COLO829 (cell line): ENCODE measurements around the gene TBC1D2.
A peak's percentile ranks its signal among the peaks of the same experiment; 100 is the strongest.

Experiments
- DNase-seq: peaks from one replicate; pipeline ENCODE4 v3.0.0; 2012; ENCODE audit warnings: low spot score

TBC1D2 gene

DNA sequence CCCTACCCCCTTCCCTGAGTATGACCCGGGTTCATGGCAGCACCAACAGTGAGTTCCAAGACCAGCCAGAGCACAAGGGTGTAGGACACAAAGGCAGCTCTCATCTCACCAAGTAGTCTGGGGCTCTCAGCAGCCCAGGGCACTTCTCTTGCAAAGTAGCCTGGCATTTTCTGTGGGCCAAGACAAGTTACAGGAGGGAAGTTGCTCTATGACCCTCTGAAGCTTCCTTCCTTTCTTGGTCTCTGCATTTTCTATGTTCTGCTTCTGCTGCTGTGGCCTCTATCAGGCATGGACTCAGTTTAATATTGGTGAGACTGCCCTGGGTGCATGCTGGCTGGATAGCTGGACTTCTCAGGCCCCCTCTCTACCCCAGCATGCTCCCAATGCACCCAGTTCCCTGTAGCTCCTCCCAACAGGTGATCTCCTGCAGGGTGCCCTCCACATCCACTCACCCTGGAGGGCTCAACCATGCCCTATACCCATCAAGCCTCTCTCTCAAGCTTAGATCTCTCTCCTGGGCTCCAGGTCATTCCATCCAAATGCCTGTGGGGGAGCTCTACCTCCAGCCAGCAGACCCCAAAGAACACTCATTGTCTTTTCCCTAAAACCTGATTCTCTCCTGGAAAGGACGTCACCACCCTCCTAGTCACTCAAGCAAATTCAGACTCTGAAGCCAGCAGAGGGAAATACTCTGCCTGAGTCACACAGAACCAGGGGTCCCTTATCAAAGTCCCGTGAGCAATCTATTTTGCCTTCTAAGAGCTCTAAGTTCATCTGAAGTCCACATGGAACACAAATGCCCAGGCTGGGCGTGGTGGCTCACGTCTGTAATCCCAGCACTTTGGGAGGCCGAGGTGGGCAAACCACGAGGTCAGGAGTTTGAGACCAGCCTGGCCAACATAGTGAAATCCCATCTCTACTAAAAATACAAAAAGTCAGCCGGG, 13.8 kb downstream of the TBC1D2 start:
- no peak for DNase-seq

GRCh38 chr9:98240475-98240874, 15.0 kb downstream of the TBC1D2 start:
- DNase-seq, result no peak

DNA sequence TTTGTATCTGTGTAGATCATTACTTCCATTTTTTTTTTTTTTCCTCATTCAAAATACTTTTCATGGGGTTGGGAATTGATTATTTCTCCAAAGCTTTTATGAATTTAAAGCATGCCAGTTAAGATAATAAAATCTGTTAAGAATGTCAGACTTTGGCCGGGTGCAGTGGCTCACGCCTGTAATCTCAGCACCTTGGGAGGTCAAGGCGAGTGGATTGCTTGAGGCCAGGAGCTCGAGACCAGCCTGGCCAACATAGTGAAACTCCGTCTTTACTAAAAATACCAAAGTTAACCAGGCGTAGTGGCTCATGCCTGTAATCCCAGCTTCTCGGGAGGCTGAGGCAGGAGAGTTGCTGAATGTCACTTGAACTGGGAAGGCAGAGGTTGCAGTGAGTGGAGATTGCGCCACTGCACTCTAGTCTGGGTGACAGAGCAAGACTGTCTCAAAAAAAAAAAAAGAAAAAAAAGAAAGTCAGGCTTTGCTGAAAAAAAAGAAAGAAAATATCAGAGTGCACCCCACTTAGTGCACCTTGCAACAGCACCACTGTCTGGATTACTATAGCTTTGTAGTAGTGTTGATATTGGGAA, 18.5 kb downstream of the TBC1D2 start:
- no peak for DNase-seq

DNA sequence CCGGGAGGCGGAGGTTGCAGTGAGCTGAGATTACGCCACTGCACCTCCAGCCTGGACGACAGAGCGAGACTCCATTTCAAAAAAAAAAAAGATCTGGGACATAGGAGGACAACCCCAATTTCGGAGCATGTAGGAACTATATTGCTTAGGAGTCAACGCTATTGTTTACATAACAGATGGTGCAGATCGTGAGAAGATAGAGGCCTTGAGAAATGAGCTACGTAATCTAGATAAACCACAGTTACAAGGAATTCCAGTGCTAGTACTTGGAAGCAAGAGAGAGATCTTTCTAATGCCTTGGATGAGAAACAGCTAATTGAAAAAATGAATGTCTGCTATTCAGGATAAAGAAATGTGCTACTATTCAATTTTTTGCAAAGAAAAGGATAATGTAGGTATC, 20.3 kb downstream of the TBC1D2 start:
- no peak for DNase-seq

DNA sequence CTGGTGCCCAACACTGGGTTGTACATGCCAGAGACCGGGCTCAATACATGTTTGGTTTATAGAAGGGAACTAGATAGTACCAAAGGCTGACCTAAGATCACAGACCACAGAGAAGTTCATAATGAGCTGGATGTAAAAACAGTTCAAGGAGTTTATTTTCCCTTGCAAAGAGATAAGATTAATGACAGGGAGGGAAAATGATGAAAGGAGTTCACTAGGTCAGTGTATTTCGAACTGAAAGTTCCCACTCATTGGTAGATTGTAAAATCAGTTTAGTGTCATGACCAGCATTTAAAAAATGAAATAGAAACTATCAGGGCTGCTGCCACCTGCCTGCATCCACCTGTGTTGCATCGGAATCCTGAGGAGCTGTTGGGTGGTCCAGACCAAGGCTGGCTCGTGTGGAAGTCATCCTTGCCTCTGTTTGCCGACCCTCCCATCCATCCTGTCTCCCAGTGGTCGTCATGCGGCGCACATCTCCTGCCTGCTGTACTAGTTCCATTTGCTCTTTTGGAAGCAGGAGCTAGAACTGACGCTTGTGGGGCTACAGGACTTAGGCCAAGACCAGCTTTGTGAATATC, 21.1 kb downstream of the TBC1D2 start:
- no peak for DNase-seq

DNA sequence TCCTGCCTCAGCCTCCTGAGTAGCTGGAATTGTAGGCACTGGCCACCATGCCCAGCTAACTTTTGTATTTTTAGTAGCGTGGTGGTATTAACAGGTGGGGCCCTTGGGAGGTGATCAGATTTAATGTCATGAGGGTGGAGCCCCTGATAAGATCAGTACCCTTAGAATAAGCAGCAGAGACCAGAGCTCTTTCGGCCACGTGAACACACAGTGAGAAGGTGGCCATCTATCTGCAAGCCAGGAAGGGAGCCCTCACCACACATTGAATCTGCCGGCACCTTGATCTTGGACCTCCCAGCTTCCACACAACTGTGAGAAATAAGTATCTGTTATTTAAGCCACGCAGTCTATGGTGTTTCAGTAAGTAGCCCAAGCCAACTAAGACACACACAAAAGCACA, 22.5 kb downstream of the TBC1D2 start:
- no peak for DNase-seq

DNA sequence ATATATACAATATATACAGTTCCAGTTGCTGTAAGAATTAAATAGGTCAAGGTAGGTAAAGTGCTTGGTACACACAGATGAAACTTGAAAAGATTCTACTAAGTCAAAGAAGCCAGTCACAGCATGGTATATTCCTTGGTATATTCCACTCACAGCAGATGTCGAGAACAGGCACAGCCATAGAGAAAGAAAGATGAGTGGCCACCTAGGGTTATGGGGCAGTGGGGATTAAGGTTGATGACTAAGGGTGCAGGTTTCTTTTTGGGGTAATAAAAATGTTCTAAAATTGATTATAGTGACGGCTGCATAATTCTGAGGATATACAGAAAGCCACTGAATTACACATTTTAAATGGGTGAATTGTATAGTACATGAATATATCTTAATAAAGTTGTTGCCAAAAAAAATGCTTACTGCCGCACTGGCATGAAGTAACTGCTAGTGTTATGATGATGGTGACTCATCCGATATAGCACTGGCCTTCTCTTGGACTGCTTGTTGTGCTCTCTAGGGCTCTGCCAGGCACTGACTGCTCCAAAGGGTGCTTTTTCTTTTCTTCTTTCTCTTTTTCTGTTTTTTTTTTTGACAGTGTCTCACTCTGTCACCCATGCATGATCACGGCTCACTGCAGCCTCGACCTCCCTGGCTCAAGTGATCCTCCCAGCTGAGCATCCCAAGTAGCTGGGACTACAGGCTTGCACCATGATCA, 23.5 kb downstream of the TBC1D2 start:
- peak; percentile 62 for DNase-seq

DNA sequence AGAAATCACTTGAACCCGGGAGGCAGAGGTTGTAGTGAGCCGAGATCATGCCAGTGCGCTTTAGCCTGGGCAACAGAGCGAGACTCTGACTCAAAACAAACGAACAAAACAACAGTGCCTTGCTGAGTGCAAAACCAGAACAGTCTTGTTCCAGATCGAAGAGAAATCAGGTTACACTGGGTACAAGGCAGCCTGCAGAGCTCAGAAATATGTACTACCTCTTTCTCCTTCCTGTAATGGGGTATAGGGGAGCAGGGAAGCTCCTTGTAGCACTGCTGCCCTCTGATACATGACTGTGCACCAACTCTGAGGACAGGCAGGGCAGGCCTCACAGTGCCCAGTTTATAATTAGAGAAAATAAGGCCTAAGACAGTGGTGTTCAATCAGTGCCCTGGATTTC, 24.7 kb downstream of the TBC1D2 start:
- DNase-seq, result no peak

DNA sequence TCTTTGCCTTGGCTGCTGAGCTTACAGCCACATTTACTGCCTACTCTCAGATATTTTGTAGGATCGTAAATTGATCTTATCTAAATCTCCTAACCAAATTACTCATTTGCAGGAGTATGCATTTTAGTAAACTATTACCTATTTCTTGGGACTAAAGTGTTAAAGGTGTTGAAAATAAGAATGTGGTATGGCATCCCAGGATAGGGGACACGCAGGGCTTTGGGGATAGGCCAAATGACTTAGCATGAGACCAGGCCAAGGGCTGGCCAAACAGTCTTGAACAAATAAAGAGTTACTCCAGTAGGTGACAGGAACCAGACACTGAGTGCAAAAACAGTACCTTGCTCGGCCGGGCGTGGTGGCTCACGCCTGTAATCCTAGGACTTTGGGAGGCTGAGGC, 25.1 kb downstream of the TBC1D2 start:
- no peak for DNase-seq

DNA sequence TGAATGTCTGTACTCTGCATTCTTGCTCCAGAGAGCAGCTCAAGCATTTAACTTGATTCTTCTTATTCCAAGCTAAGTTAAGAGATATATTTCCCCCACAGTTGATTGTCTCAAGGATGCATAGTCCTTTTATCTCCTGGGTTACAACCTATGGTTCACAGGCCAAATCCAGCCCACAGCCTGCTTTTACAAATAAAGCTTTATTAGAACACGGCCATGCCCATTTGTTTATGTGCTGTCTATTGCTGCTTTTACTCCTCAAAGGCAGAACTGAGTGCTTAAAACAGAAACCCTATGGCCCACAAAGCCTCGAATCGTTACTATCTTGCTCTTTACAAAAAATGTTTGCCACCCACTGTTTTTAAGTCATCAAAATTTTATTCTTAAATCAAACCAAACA, 25.8 kb downstream of the TBC1D2 start:
- DNase-seq, result no peak

DNA sequence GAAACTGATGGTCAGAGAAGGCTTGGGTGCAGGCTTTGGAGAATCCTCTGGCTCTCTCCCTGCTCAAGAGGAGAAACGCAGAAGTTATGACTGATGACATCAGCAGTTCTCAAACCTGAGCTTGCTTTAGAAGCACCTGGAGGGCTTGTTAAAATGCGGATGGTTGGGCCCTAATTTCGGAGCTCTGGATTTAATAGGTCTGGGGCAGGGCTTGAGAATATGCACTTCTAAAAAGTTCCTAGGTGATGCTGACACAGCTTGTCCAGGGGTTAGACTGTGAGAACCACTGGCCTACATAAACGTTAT, 26.4 kb downstream of the TBC1D2 start:
- no peak for DNase-seq

GRCh38 chr9:98228392-98229089, 26.9 kb downstream of the TBC1D2 start:
- DNase-seq, result no peak

GRCh38 chr9:98227883-98228282, 27.6 kb downstream of the TBC1D2 start:
- no peak for DNase-seq

DNA sequence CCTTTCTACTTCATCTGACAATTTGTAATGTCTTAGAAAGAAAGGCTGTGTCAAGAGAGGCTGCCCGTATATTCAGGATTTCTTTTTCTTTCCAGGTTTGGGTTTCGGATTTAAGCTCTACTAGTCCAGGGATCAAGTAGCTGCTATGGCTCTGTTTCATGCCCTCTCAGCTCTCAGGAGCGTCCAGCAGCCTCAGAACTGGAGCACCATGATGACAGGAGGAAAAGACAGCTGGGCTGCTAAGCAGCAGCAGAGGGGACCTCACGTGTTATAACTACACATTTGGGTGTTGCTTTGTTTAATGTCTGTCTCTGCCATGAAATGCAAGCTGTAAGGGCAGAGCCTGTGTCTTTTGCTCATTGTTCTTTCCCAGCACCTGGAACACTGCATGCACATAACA, 28.5 kb downstream of the TBC1D2 start:
- no peak for DNase-seq

DNA sequence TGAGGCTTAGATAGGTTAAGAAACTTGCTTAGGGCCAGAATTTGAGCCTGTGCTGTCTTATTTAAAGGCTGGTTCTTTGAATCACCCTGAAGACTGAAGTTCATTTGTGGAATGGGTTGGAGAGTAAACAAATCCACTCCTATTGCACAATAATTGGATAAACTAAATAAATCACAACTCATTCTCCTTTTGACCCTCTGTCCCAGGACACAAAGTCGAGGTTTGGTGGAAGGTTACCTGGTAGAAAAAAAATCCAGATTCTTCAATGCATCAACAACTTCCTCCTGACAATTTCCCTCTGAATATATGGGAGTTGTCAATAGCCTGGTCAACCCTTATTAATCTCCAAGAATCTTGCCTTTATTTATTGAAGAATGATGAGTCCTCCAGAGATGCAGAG, 28.9 kb downstream of the TBC1D2 start:
- DNase-seq, result no peak

GRCh38 chr9:98225015-98225442, 30.4 kb downstream of the TBC1D2 start:
- no peak for DNase-seq

GRCh38 chr9:98222885-98223691, 32.4 kb downstream of the TBC1D2 start:
- DNase-seq, result peak; percentile 22

- no peak for DNase-seq
These were observed 34.5 kb downstream of the TBC1D2 start for GRCh38 chr9:98220911-98221310.

DNA sequence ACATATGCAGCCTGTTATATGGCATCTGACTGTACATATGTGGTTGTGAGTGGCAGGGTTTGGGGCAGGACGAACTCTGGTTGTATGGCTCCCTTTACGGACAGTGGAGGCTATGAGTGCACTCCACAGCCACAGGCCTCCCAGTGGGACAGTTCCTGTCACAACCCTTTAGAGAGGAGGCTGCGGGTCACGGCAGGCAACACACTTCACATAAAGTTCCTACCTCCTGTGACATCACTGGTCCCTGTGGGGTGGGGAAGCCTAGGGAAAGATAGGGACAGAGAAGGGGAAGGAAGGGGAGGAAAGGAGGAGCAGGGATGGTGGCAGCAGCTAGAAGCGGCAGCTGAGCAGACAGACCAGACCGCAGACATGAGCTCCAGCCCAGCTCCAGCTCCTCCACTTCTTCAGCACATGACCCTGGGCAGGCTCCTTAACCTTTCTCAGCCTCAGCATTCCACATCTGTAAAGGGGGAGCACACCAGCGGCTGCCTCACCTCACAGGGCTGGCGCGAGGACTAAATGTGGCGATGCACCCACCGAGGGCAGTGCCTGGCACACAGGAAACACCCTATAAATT, 35.6 kb downstream of the TBC1D2 start:
- DNase-seq, result no peak

DNA sequence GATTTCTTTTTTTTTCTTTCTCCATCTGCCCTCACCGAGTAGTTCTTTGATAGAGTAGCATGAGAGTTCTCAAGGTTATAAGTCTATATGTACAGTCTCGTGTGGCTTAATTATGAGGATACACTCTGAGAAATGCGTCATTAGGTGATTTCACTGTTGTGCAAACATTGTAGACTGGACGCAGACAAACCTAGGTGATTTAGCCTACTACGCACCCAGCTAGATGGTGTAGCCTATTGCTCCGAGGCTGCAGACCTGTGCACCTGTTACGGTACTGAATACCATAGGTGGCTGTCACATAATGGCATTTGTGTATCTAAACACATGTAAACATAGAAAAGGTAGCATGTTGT, 36.1 kb downstream of the TBC1D2 start:
- DNase-seq, result no peak
